HG02870 (cell line): Measurements from ENCODE around the gene PROZ.

Source experiments
- ATAC-seq: cut with Tn5 transposase; IDR thresholded peaks from one replicate; pipeline ENCODE4 v1.9.1; 2021; ENCODE audit warnings: mild to moderate bottlenecking, moderate library complexity; ENCODE audit not compliant: unreplicated experiment

PROZ gene

DNA sequence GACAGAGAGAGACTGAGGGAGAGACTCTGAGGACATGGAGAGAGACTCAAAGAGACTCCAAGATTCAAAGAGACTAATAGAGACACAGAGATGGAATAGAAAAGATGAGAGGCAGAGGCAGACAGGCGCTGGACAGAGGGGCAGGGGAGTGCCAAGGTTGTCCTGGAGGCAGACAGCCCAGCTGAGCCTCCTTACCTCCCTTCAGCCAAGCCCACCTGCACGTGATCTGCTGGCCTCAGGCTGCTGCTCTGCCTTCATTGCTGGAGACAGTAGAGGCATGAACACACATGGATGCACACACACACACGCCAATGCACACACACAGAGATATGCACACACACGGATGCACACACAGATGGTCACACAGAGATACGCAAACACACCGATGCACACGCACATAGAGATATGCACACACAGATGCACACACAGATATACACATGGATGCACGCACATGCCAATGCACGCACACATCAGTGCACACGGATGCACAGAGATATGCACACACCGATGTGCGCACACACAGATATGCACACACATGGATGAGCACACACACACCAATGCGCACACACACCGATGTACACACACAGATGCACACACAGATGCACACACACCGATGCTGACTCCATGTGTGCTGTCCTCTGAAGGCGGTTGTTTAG lies 39.2 kb upstream of the PROZ start:
- no peak for ATAC-seq

DNA sequence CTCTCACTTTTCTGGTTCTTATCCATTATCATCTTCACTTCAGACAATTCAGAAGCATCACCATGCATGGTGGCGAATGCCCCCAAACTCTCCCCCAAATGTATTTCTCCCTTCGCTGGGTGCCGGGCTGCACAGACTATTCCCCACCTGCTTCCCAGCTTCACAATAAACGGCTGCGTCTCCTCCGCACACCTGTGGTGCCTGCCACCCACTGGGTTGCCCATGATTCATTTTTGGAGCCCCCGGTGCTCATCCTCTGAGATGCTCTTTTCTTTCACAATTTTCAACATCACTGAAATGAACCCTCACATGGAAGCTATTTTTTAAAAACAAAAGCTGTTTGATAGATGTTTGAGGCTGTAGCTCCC lies 38.6 kb upstream of the PROZ start:
- ATAC-seq, result no peak

DNA sequence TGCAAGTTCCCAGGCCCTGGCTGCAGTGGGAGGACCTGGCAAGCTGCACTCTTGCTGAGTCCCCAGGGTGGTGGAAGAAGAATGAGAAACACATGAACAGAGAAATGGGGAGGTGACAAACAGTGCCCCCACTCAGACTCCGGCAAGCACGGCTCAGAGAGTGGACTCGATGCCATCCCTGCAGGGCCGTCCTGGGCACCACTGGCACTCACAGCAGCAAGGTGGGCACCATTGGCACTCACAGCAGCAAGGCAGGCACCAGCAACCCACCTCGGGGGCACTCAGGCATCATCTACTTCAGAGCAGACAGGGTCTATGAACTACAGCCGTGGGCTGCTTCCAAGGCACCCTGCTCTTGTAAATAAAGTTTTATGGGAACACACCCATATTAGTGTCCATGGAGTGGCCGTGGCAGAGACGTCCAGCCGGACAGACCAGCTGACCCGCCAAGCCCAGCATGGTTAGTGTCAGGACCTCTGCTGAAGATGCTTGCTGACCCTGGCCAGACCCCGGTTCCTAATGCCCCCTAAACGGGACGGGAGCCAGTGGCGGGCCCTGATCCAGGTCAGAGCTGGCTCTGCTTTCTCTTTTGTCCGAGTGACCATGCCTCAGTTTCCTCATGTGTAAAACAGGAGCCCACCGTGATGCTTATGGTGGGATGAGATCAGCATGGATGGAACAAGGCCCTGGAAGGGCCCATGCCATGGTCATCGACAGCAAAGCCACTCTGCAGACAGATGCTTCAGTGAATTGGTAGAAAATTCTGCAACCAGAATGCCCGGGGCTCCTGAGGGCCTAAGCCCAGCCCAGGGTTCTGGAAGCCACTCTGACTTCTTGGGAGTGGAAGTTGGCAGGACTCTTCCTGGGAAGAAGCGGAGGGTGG lies 37.9 kb upstream of the PROZ start:
- ATAC-seq, result no peak

DNA sequence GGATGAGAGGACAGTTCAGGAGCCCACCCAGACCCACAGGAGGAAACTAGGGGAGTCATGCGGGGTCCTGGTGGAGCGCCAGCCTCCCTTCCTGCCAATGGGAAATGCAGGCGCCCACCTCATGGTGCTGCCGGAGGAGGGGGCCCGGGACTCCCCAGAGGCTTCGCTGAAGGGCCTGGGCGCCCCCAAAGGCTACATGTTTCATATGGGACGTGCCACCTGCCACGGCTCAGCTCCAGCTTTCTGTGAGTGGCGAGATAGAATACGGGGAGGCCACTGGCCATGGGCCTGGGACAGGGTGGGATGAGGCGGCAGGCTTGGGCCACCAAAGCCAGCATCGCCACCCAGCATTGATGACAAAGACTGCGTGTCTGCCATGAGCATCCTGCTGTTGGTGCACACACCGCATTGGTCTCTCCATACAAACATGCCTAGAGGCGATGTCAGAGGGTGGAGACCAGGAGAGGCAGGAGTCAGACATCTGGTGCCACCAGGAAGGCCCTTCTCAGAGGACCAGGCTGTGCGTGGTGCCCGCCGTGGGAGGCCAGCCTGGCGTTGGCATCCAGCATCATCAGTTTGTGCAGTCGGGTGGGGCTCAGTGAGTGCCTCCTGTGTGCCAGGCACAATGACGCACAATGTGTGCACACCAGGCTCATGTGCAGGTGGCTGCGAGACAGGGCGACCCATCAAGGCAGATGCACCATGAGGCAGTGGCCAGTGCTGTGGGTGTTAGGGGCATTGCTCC lies 37.1 kb upstream of the PROZ start:
- no peak for ATAC-seq

DNA sequence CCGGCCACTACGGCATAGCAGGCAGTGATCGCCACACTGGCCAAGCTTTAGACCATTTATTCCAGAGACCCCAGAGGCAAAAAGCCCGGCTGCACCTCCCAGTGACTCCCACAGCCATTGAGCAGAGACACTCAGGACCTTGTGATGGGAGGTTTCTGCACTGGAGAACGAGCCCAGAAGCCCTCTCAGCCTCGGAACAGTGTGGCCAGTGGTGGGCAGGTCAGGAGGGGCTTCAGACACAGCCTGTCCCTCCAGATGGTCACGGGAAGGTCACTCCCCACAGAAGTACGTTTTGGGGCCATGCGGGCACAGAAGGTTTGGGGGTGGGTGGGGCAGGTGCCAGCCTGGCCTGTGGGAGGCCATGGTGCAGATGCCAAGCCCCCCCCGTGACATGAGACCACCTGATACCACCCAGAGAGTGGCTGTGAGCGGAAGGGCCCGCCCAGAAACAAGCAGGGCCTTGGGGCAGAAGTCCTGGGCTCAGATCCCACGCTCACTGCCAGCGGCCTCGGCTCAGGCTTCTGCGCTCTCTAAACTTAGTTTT lies 36.4 kb upstream of the PROZ start:
- no peak for ATAC-seq

DNA sequence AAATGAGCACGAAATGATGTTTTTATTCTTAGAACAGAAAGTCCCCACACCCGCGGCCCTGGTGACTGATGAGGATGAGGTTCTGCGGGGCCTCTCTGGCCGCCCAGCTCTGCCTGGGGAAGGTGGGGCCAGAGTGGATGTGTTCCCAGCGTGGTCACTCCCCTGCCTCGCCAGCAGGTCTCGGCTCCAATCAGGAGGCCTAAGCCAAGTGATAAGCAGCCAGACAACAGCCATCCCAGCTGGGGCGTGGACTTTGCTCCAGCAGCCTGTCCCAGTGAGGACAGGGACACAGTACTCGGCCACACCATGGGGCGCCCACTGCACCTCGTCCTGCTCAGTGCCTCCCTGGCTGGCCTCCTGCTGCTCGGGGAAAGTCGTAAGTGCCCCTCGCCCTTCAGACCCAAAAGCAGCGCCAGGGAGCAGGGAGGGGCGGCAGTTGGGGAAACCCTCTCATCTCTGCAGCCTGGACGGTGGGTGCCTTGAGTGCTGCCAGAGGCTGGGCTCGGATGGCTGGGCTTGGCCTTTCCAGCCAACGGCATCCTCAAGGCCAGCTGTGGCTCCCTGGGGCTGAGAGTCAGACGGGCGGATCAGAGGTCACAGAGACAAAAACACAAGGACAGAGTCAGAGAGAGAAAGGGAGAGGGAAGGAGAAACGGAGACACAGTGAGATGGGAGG lies 35.8 kb upstream of the PROZ start, which contains the start of gene F10:
Gene F10 (plus strand): TSS at position 250 of the 676 bp plus-strand sequence. CDS start 57 bp downstream, at position 307.
- no peak for ATAC-seq

DNA sequence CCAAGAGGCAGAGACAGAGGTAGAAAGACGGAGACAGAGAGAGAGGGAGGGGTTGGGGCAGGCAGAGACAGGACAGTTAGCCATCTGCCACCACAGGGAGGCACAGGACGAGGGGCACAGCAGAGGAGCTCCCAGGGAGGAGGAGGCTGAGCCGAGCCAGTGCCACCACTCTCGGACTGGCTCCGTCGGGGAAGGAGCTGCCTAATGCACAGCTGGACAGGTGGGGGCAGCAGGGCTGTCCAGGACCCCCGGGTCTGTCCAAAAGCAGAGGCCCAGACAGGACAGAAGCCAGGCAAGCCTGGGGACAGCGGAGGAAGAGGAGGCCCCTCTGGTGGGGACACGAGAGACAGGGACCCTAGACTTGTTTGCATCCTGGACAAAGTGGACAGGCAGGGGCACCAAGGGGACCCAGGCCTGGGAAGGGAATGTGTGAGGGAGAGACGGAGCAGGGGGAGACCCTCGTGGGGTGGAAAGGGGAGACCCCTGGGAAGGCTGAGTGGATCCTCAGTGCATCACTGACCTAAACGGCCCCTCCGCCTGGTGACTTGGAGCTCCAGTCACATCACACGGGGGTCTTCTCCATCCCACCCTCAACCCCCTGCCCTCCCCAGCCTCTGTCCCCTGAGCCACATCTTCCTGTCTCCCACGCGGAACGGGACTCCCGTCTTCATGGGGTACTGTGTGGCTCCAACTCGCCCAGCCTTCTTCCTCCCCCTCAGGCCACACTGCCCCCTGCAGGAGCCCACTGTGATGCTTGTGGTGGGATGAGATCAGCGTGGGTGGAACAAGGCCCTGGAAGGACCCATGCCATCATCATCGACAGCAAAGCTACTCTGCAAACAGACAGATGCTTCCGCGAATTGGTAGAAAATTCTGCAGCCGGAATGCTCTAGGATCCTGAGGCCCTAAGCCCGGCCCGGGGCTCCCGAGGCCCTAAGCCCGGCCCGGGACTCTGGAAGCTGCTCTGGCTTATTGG lies 34.9 kb upstream of the PROZ start:
- no peak for ATAC-seq

DNA sequence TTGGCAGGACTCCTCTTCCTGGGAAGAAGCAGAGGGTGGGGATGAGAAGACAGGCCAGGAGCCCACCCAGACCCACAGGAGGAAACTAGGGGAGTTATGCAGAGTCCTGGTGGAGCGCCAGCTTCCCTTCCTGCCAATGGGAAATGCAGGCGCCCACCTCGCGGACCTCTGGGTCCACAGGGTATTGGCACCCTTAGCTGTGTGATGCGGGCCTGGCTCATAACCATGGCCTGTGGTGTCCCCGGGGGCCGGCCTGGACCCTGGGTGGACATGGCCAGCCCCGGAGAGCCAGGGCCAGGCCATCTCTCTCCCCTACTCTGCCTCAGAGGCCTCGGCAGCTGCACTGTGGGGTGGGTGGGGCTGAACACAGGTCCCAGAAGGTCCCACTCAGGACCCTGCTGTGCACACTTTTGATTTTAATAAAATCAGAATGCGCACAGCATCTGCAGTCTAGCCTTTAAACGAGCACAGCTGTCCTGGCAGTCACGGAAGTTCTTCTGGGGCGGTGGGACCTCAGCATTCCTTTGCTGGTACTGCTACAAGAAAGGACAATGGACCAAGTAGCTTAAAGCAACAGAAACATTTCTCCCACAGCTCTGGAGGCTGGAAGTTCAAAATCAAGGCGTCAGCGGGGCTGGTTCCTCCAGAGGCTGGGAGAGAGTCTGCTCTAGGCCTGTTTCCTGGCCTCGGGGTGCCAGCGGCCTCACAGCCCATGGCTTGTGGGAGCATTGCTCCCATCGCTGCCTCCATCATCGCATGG lies 34.1 kb upstream of the PROZ start:
- ATAC-seq, result no peak

DNA sequence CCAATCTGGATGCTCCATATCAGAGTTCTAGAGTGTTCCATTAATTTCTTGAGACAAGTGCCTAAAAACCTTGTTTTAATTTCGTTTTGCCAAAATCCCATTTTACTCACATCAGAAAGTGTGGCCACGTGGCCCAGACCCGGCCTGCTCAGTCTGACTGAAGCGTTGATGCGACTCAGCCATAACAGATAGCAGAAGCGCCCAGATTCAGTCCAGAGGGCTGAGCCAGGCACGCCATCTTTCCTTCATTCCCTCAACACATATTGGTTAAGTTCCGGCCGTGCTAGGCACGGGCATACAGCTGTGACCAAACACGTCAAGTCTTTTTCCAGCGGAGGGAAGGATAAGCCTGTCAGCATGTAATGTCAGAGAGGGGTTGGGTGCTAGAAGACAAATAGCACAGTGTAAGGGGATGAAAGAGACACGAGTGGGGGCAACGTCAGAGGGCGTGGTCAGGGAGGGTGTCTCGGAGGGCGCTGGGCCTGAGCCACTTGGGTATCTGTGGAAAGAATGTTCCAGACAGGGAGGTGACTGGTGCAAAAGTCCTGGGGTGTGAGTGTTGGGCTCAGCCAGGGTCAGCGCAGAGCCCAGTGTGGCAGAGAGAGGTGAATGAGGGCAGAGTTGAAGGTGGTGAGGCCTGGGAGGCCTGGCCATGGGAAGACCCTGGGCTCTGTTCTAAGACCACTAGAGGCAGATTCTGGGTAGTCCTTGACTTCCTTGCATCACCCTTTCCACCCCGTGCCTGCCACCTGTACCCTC lies 32.8 kb upstream of the PROZ start:
- no peak for ATAC-seq

DNA sequence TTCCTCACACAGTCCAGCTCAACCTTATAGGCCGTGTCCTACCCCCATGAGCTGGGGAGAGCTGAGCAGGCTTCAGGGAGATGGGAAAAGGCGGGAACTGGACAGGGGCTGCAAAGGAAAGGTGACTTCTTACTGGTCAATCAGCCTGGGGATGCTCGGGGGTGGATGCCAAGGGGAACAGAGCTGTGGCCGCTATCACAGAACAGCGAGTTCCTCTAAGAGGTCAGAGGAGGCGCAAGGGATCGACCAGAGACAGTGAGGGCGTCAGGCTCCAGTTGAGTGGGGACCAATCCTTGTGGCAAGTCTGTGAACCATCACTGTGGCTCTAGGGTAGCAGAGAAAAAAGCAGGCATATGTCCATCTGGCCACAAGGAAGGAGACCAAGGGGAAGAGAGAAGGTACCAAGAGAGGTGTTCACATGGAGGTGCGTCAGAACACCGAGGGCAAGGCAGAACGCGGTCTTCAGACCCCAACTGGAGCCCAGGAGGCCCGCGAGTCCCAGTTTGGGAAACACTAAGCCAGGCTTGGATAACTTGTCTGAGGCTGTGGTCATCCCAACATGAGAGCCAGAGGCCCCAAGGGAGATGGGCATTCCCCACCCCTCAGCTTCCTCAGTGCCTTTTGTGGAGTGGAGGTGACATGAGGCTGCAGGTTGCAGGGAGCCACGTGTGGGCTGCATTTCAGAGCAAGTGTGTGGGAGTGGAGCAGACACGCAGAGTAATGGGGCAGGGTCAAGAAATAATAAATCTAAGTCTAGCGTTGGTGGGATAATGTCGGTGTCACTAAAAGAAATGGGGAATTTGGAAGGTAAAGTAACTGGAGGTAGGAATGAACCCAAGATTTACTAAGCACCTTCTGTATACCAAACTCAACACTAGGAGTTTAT lies 31.9 kb upstream of the PROZ start:
- ATAC-seq, result no peak

DNA sequence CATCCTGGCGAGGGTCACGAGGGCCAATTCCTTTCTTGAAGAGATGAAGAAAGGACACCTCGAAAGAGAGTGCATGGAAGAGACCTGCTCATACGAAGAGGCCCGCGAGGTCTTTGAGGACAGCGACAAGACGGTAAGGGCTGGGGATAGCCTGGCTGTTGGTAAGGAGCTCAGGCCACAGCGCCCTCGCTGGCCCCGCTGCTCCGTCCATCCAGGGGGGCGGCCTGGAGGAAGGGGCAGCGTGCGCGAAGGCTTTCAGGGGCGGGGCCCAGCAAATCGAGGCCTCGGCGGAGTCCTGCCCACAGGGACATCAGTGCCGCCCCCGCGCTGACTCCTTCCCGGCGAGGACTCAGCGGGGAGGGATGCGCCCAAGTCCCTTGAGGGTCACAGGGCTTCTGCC lies 29.0 kb upstream of the PROZ start:
- ATAC-seq, result no peak

DNA sequence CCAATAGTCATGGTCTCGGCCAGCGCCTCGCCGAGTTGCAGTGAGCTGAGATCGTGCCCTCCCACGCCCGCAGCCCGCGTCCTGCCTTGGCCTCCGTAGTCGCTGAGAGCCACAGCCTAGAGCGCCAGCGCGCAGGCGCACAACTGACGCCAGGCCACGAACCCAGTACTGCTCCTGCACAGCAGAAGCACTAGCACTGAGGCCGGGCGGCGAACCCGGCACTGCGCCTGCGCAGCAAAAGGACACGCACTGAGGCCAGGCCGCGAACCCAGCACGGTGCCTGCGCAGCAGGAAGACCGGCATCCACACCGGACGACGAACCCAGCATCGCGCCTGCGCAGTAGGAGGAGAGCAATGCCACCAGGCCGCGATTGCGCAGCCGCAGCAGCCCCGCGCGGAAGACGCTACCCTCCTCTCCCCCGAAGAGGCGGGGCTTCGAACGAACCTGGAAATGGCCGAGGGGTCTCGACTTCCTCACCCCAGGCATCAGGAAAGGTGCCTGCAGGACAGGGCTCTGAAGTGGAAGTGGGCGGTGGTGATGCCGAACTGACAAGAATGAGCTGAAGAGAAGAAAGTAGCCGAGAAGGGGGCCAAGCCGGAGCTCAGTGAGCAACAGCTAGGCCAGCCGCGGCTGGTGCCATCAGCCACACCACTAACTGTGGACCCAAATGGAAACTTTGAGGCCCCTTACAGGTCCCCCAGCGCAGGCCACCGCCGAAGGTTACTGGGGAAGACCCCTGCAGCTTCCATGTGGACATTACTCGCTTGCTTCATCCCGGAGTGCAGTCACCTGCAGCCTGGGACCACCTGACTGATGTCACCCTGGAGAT lies 28.3 kb upstream of the PROZ start:
- no peak for ATAC-seq

DNA sequence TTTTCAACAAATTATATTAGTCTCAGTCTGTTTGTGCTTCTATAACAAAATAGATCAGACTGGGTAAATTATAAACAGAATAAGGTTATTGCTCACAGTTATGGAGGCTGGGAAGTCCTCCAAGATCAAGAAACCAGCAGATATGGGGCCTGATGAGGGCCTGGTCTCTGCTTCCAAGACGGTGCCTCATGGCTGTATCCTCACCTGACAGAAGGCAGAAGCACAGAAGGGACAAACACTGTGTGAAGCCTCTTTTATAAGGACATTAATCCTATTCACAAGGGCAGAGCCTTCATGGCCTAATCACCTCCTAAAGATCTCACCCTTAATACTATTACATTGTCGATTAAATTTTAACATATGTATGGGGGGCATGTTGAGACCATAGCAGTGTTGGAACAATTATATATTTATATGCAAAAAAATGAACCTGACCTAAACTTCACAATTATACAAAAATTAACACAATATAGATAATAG lies 23.1 kb upstream of the PROZ start:
- ATAC-seq, result no peak

DNA sequence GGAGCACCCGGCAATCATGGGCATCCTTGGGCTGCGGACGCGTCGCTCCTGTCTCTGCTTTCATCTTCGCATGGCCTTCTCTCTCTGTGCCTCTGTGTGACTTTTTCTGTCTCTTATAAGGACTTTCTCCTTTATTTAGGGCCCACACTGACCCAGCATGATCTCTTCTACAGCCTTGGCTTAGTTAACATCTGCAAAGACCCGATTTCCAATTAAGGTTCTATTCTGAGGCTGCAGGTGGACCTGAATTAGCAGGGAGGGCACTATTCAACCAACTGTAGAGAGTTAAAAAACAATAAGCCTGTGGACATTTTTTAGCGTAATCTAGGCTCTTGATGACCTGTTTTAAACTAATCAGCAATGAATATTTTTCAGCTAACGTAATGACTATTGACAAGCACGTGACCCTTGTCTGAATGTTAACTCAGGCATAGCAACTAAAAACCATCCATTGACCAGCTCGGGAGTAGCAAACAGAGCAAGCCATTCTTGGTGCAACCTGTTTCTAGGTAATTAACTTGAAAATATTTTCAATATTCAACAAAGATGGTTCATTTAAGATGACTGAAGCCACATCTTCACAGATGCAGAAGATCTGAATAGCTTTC lies 20.7 kb upstream of the PROZ start:
- no peak for ATAC-seq

DNA sequence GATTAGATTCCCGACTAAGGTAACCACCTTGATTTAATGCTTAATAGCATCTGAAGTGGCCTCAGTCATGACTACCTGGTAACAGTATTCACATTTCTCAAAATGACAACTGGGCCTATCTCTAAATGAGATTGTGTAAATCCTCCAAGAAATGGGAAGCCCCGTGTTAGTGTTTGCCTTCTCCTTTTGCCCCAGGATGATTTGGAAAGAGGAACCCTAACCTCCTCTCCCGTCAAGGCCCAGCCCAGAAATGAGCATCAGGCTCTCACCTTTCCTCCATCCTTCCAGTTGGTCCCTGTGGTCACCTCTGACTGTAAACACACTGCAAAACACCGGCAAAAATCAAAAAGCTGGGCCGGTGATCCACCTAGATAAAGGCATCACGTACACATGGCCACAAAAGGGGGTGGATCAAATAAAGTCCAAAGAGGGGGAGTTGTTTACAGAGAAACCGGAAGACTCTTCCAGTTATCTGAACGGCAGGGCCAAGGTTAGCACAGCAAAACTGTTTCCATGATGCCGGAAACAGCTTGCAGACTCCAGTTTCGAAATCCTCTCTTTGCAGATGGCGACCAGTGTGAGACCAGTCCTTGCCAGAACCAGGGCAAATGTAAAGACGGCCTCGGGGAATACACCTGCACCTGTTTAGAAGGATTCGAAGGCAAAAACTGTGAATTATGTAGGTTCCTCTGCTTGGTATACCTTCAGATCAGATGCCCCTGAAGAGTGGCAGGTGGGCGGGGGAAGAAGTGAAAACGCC lies 19.5 kb upstream of the PROZ start:
- no peak for ATAC-seq
